HepG2 (cell line): ENCODE measurements around the gene ABCC3. TPM values are rescaled to one million over a fixed set of nuclear protein-coding genes. Genes with fewer than 3 reads are reported as not detected.

Experiments
- CAMTA2 ChIP-seq: sonication (generic); formaldehyde crosslinking; IDR thresholded peaks from 2 replicates; pipeline ENCODE4 v1.4.0; 2020; ENCODE audit warnings: mild to moderate bottlenecking, missing genetic modification reagents, borderline replicate concordance
- CHCHD3 ChIP-seq: sonication (generic); formaldehyde crosslinking; IDR thresholded peaks from 2 replicates; pipeline ENCODE4 v1.8.0; 2022; ENCODE audit warnings: mild to moderate bottlenecking, missing genetic modification reagents, moderate library complexity
- DNMT3B ChIP-seq: conservative IDR thresholded peaks from 2 replicates; pipeline ENCODE4 v1.6.1; 2016; ENCODE audit warnings: missing biosample characterization, control low read depth
- GTF2F1 ChIP-seq: fragments of 150-350 bp; IDR thresholded peaks from 2 replicates; pipeline ENCODE4 v1.6.1; 2014; ENCODE audit warnings: low read length
- JUNB ChIP-seq: sonication (generic); formaldehyde crosslinking; IDR thresholded peaks from 2 replicates; pipeline ENCODE4 v1.8.0; 2022; ENCODE audit warnings: missing genetic modification reagents, mild to moderate bottlenecking, borderline replicate concordance
- KAT8 ChIP-seq: IDR thresholded peaks from 2 replicates; pipeline ENCODE4 v1.6.1; 2016; ENCODE audit warnings: missing genetic modification reagents, missing compliant biosample characterization
- KLF13 ChIP-seq: sonication (generic); formaldehyde crosslinking; IDR thresholded peaks from 2 replicates; pipeline ENCODE4 v1.4.0; 2020; ENCODE audit warnings: mild to moderate bottlenecking, missing genetic modification reagents
- MTF1 ChIP-seq: sonication (generic); formaldehyde crosslinking; IDR thresholded peaks from 2 replicates; pipeline ENCODE4 v1.5.0; 2020; ENCODE audit warnings: missing genetic modification reagents
- POLR2AphosphoS5 ChIP-seq: IDR thresholded peaks from 2 replicates; pipeline ENCODE4 v1.6.1; 2012; ENCODE audit warnings: low read depth, low read length
- POLR2G ChIP-seq: fragments of 200-400 bp; formaldehyde crosslinking; IDR thresholded peaks from 2 replicates; pipeline ENCODE4 v1.6.1; 2018; ENCODE audit warnings: mild to moderate bottlenecking, low read depth, low read length, moderate library complexity
- SMARCE1 ChIP-seq: fragments of 450-650 bp; IDR thresholded peaks from 2 replicates; pipeline ENCODE4 v1.6.1; 2017; ENCODE audit warnings: borderline replicate concordance
- TAF1 ChIP-seq: sonication (generic); formaldehyde crosslinking; IDR thresholded peaks from 2 replicates; pipeline ENCODE4 v1.4.0; 2020; ENCODE audit warnings: missing genetic modification reagents
- ZFYVE20 ChIP-seq: sonication (generic); formaldehyde crosslinking; IDR thresholded peaks from 2 replicates; pipeline ENCODE4 v1.8.0; 2023; ENCODE audit warnings: low read depth, mild to moderate bottlenecking, moderate library complexity, missing genetic modification reagents, borderline replicate concordance
- ZNF121 ChIP-seq: sonication (generic); formaldehyde crosslinking; IDR thresholded peaks from 2 replicates; pipeline ENCODE4 v1.5.0; 2020; ENCODE audit warnings: mild to moderate bottlenecking, missing genetic modification reagents
- ZNF136 ChIP-seq: sonication (generic); formaldehyde crosslinking; IDR thresholded peaks from 2 replicates; pipeline ENCODE4 v1.8.1; 2022; ENCODE audit warnings: low read depth, mild to moderate bottlenecking, moderate library complexity, missing genetic modification reagents
- ZNF207 ChIP-seq: fragments of 450-650 bp; IDR thresholded peaks from 2 replicates; pipeline ENCODE4 v1.6.1; 2016; ENCODE audit warnings: antibody characterized with exemption, borderline replicate concordance
- ZNF3 ChIP-seq: IDR thresholded peaks from 2 replicates; pipeline ENCODE4 v1.7.0; 2017; ENCODE audit warnings: inconsistent platforms
- ZNF460 ChIP-seq: sonication (generic); formaldehyde crosslinking; IDR thresholded peaks from 2 replicates; pipeline ENCODE4 v1.5.1; 2020; ENCODE audit warnings: missing genetic modification reagents, mild to moderate bottlenecking, borderline replicate concordance
- ZNF550 ChIP-seq: sonication (generic); formaldehyde crosslinking; IDR thresholded peaks from 2 replicates; pipeline ENCODE4 v1.4.0; 2020; ENCODE audit warnings: mild to moderate bottlenecking, missing genetic modification reagents, borderline replicate concordance
- ZNF574 ChIP-seq: sonication (generic); formaldehyde crosslinking; IDR thresholded peaks from 2 replicates; pipeline ENCODE4 v1.4.0; 2020; ENCODE audit warnings: missing genetic modification reagents
- ZNF768 ChIP-seq: sonication (generic); formaldehyde crosslinking; IDR thresholded peaks from 2 replicates; pipeline ENCODE4 v1.4.0; 2020; ENCODE audit warnings: missing genetic modification reagents
- ZNF839 ChIP-seq: sonication (generic); formaldehyde crosslinking; IDR thresholded peaks from 2 replicates; pipeline ENCODE4 v1.4.0; 2020; ENCODE audit warnings: missing genetic modification reagents, mild to moderate bottlenecking, borderline replicate concordance
- ZNF883 ChIP-seq: sonication (generic); formaldehyde crosslinking; IDR thresholded peaks from 2 replicates; pipeline ENCODE4 v1.5.1; 2020; ENCODE audit warnings: mild to moderate bottlenecking, missing genetic modification reagents; ENCODE audit errors: not compliant biosample characterization
- ZSCAN22 ChIP-seq: sonication (generic); formaldehyde crosslinking; IDR thresholded peaks from 2 replicates; pipeline ENCODE4 v1.4.0; 2020; ENCODE audit warnings: mild to moderate bottlenecking, missing genetic modification reagents
- polyA plus RNA-seq, 8 experiments: library from polyadenylated mRNA; depleted of rRNA in 3 of 8; stranded (reverse) in 7 of 8; unstranded in 1 of 8; fragments of >200 nt; fragmentation: Illumina TruSeq in 4 of 8; extraction: Trizol in 4 of 8; gene quantifications; 2 replicates each; pipeline versions ENCODE4 v1.2.1 to v1.2.3, GENCODE V29; 2011 to 2016; ENCODE audit warnings: low read depth in 4 of 8, missing spikeins in 1 of 8, mixed read lengths in 1 of 8; ENCODE audit not compliant: insufficient read depth in 1 of 8
- total RNA-seq, 5 experiments: library from RNA; depleted of rRNA; stranded (reverse); fragments of >200 nt; fragmentation: Illumina TruSeq; extraction: Trizol; gene quantifications; 2 replicates each; pipeline ENCODE4 v1.2.3, GENCODE V29; 2016; ENCODE audit warnings: low read depth in 1 of 5

The ABCC3 gene
- total and polyA plus RNA-seq, 2 of the 13 experiments (the other 11 are each of a cell fraction or from before 2014, with no cell fraction given): 25.2 to 50.7 TPM

DNA sequence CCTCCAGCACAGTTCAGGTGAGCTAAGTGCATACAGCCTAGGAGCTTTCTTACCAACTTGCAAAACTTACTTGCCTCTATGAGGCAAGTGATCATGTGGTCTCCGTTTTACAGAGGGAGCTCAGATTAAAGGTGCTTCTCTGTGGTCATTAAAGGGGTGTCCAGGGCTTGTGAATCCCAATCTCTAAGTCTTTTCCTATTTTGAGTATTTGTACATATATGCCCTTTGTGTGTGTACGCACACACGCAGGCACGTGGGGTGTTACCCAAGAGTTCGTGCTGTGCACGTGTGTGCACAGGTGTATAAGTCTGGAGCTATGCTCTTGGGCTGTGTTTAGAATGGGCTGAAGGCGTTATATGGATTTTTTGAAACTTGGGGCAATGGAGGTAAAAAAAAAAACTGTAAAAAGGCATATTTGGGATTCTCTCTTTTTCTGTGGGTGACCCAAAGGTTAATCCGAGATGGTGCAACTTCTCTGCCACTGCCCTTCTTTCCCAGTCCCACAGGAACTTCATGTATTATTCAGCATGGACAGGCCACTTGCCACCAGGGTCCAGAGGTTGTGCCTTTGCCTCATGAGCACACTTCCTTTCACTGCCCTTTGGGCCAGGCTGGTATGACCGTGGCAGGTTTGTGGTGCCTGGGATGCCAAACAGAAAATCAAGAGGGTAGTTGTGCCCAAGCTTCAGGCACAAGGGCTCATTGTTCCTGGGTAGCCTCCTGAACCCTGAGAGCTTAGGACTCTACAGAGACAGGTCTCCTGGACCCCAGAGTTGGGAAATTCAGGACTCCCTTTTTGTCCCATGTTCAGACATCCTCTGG lies 1.5 kb downstream of the ABCC3 start (continued):
- TF ChIP-seq ZNF574 (CRISPR knock-in tag) (no peak), ZNF136 (CRISPR knock-in tag) (no peak), POLR2AphosphoS5 (no peak), ZNF768 (CRISPR knock-in tag) (no peak), CHCHD3 (CRISPR knock-in tag) (no peak), ZFYVE20 (CRISPR knock-in tag) (no peak), KLF13 (CRISPR knock-in tag) (no peak), ZNF121 (no peak; the same call in 1 of the 2 replicates), ZNF883 (CRISPR knock-in tag) (no peak), POLR2G (no peak), ZSCAN22 (no peak), ZNF839 (CRISPR knock-in tag) (no peak), ZNF460 (no peak; the same call in 1 of the 2 replicates), DNMT3B (CRISPR knock-in tag) (no peak; the same call in 1 of the 2 replicates), KAT8 (0 out of 2 replicates have a peak, but pooled peaks have one; percentile 25), ZNF550 (CRISPR knock-in tag) (no peak), CAMTA2 (CRISPR knock-in tag) (no peak), ZNF3 (no peak), GTF2F1 (no peak), SMARCE1 (no peak), ZNF207 (no peak), MTF1 (no peak), JUNB (no peak), TAF1 (CRISPR knock-in tag) (0 out of 2 replicates have a peak, but pooled peaks have one; percentile 26)
